HepG2 (cell line): Measurements from ENCODE around the gene FAM174C. TPM values are rescaled to one million over a fixed set of nuclear protein-coding genes. Genes with fewer than 3 reads are reported as not detected.
A peak's percentile ranks its signal among the peaks of the same experiment; 100 is the strongest.

Experiments used
- ARHGAP35 ChIP-seq: sonication (generic); formaldehyde crosslinking; IDR thresholded peaks from 2 replicates; pipeline ENCODE4 v1.9.0; 2022; ENCODE audit warnings: mild to moderate bottlenecking, inconsistent platforms, moderate library complexity, missing genetic modification reagents, borderline replicate concordance
- ARID4A ChIP-seq: sonication (generic); formaldehyde crosslinking; IDR thresholded peaks from 2 replicates; pipeline ENCODE4 v1.5.0; 2020; ENCODE audit warnings: mild to moderate bottlenecking, missing genetic modification reagents, borderline replicate concordance
- ATF3 ChIP-seq: sonication (generic); formaldehyde crosslinking; IDR thresholded peaks from 2 replicates; pipeline ENCODE4 v1.4.0; 2020; ENCODE audit warnings: missing genetic modification reagents
- ELK4 ChIP-seq: sonication (generic); formaldehyde crosslinking; IDR thresholded peaks from 2 replicates; pipeline ENCODE4 v1.9.0; 2021; ENCODE audit warnings: missing genetic modification reagents, borderline replicate concordance
- MED13 ChIP-seq: sonication (generic); formaldehyde crosslinking; IDR thresholded peaks from 2 replicates; pipeline ENCODE4 v1.5.0; 2020; ENCODE audit warnings: missing genetic modification reagents
- MED8 ChIP-seq: sonication (generic); formaldehyde crosslinking; IDR thresholded peaks from 2 replicates; pipeline ENCODE4 v1.8.1; 2023; ENCODE audit warnings: mild to moderate bottlenecking, missing genetic modification reagents; ENCODE audit not compliant: insufficient replicate concordance
- ONECUT2 ChIP-seq: sonication (generic); formaldehyde crosslinking; IDR thresholded peaks from 2 replicates; pipeline ENCODE4 v1.4.0; 2020; ENCODE audit warnings: missing genetic modification reagents
- POLR2AphosphoS2 ChIP-seq: IDR thresholded peaks from 2 replicates; pipeline ENCODE4 v1.6.1; 2011; ENCODE audit warnings: low read depth, low read length, improper control_type of control experiment
- RXRA ChIP-seq: sonication (generic); formaldehyde crosslinking; IDR thresholded peaks from 2 replicates; pipeline ENCODE4 v1.5.1; 2020; ENCODE audit warnings: missing genetic modification reagents
- SALL1 ChIP-seq: sonication (generic); formaldehyde crosslinking; IDR thresholded peaks from 2 replicates; pipeline ENCODE4 v1.8.0; 2022; ENCODE audit warnings: mild to moderate bottlenecking, missing genetic modification reagents
- SMARCE1 ChIP-seq: fragments of 450-650 bp; IDR thresholded peaks from 2 replicates; pipeline ENCODE4 v1.6.1; 2017; ENCODE audit warnings: borderline replicate concordance
- SOX13 ChIP-seq, 3 experiments: fragments of 450-650 bp in 1 of 3; sonication (generic) in 1 of 3; formaldehyde crosslinking in 1 of 3; IDR thresholded peaks in 2 of 3; conservative IDR thresholded peaks in 1 of 3; 2 replicates each; pipeline versions ENCODE4 v1.5.0 to v1.6.1; 2016 to 2020; ENCODE audit warnings: antibody characterized with exemption in 1 of 3, mild to moderate bottlenecking in 1 of 3, missing compliant biosample characterization in 1 of 3, missing genetic modification reagents in 1 of 3, moderate library complexity in 1 of 3
- ZNF337 ChIP-seq: sonication (generic); formaldehyde crosslinking; IDR thresholded peaks from 2 replicates; pipeline ENCODE4 v1.5.1; 2020; ENCODE audit warnings: missing genetic modification reagents, low read depth, mild to moderate bottlenecking, borderline replicate concordance
- ZNF512 ChIP-seq: sonication (generic); formaldehyde crosslinking; IDR thresholded peaks from 2 replicates; pipeline ENCODE4 v1.4.0; 2020; ENCODE audit warnings: mild to moderate bottlenecking, missing genetic modification reagents
- ZNF652 ChIP-seq: IDR thresholded peaks from 2 replicates; pipeline ENCODE4 v1.6.1; 2016; ENCODE audit warnings: low read depth, borderline replicate concordance
- ZNF704 ChIP-seq: sonication (generic); formaldehyde crosslinking; IDR thresholded peaks from 2 replicates; pipeline ENCODE4 v1.8.1; 2023; ENCODE audit warnings: mild to moderate bottlenecking, inconsistent platforms, moderate library complexity, missing genetic modification reagents, borderline replicate concordance
- ZNF776 ChIP-seq: sonication (generic); formaldehyde crosslinking; IDR thresholded peaks from 2 replicates; pipeline ENCODE4 v1.4.0; 2020; ENCODE audit warnings: mild to moderate bottlenecking, missing genetic modification reagents
- ZNF839 ChIP-seq: sonication (generic); formaldehyde crosslinking; IDR thresholded peaks from 2 replicates; pipeline ENCODE4 v1.4.0; 2020; ENCODE audit warnings: missing genetic modification reagents, mild to moderate bottlenecking, borderline replicate concordance
- ZSCAN29 ChIP-seq: sonication (generic); formaldehyde crosslinking; conservative IDR thresholded peaks from 2 replicates; pipeline ENCODE4 v1.4.0; 2020; ENCODE audit warnings: mild to moderate bottlenecking, missing genetic modification reagents
- ZZZ3 ChIP-seq: sonication (generic); formaldehyde crosslinking; IDR thresholded peaks from 2 replicates; pipeline ENCODE4 v1.4.0; 2020; ENCODE audit warnings: missing genetic modification reagents, mild to moderate bottlenecking, borderline replicate concordance
- polyA plus RNA-seq, 8 experiments: library from polyadenylated mRNA; depleted of rRNA in 3 of 8; stranded (reverse) in 7 of 8; unstranded in 1 of 8; fragments of >200 nt; fragmentation: Illumina TruSeq in 4 of 8; extraction: Trizol in 4 of 8; gene quantifications; 2 replicates each; pipeline versions ENCODE4 v1.2.1 to v1.2.3, GENCODE V29; 2011 to 2016; ENCODE audit warnings: low read depth in 4 of 8, missing spikeins in 1 of 8, mixed read lengths in 1 of 8; ENCODE audit not compliant: insufficient read depth in 1 of 8
- total RNA-seq, 5 experiments: library from RNA; depleted of rRNA; stranded (reverse); fragments of >200 nt; fragmentation: Illumina TruSeq; extraction: Trizol; gene quantifications; 2 replicates each; pipeline ENCODE4 v1.2.3, GENCODE V29; 2016; ENCODE audit warnings: low read depth in 1 of 5

The FAM174C gene
- total and polyA plus RNA-seq, 2 of the 13 experiments (the other 11 are each of a cell fraction or from before 2014, with no cell fraction given): 19.5 to 31.3 TPM

- TF ChIP-seq MED8 (CRISPR knock-in tag): no peak
- no peak for TF ChIP-seq ARID4A
- TF ChIP-seq ARHGAP35 (CRISPR knock-in tag): no peak
- TF ChIP-seq ZNF776 (CRISPR knock-in tag): no peak
- no peak for TF ChIP-seq MED13 (CRISPR knock-in tag)
- no peak for TF ChIP-seq ZNF652 (CRISPR knock-in tag)
- TF ChIP-seq ZNF337 (CRISPR knock-in tag): no peak
- no peak for TF ChIP-seq ZNF839 (CRISPR knock-in tag)
- TF ChIP-seq ONECUT2: no peak
- TF ChIP-seq POLR2AphosphoS2: peak; percentile 26; the same call in 1 of the 2 replicates
- no peak for TF ChIP-seq SMARCE1
- no peak for TF ChIP-seq ATF3
- TF ChIP-seq RXRA (CRISPR knock-in tag): peak; percentile 35; the same call in 1 of the 2 replicates
- TF ChIP-seq SALL1 (CRISPR knock-in tag): 0 out of 2 replicates have a peak, but pooled peaks have one; percentile 4
- no peak for TF ChIP-seq ELK4
- TF ChIP-seq ZNF512 (CRISPR knock-in tag): no peak
- TF ChIP-seq ZSCAN29: no peak
- no peak for TF ChIP-seq SOX13 (IDR thresholded peaks at IDR 0.05)
- no peak for TF ChIP-seq SOX13 (CRISPR knock-in tag; conservative IDR thresholded peaks at IDR 0.05 in 1 of 2, IDR thresholded peaks at IDR 0.05 in 1 of 2)
- TF ChIP-seq ZZZ3 (CRISPR knock-in tag): no peak
- no peak for TF ChIP-seq ZNF704 (CRISPR knock-in tag)
Measured at GRCh38 chr19:1273263-1274041, 1.9 kb upstream of the FAM174C start (continued).
